CD4-positive, alpha-beta T cell treated with Interleukin-15 for 4 hours (primary cell): ENCODE measurements around the gene PAOX.

Source experiments
- DNase-seq: peaks from one replicate; pipeline ENCODE4 v3.0.0-alpha.2; 2020; ENCODE audit warnings: low spot score

The PAOX gene

GRCh38 chr10:133379152-133379800, at the start of gene PAOX:
TSS of gene PAOX (plus strand) at chr10:133379262. CDS start at chr10:133379317, 55 bp downstream.
- DNase-seq, result peak; percentile 65

DNA sequence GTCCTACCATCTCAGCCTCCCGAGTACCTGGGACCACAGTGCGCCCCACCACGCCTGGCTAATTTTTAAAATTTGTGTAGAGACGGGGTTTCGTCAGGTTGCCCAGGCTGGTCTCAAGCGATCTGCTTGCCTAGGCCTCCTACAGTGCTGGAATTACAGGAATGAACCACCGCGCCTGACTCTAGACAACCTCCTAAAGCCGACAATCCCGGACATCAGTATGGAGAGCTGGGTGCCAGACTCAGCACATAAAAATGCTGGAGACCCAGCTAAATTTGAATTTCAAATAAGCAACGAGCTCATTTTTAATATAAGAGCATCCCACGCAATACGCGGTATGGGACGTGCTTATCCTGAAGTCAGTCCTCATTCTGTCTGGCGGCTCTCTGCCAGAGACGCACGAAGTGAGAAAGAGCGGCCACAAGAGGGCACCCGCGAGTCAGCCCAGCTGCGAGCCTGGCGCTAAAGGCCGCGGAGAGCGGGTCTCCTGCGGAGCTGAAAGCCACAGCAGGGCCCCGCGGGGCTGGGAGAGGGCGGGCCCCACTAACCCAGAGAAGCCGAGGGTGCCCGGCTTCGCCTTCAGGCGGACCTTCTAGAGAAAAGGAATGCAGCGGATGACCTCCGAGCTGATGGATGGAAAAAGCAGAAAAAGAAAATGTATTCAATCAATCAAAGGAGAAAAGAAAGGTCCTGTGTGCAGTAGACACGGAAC, 49.4 kb upstream of the PAOX start:
- DNase-seq, result peak; percentile 88

DNA sequence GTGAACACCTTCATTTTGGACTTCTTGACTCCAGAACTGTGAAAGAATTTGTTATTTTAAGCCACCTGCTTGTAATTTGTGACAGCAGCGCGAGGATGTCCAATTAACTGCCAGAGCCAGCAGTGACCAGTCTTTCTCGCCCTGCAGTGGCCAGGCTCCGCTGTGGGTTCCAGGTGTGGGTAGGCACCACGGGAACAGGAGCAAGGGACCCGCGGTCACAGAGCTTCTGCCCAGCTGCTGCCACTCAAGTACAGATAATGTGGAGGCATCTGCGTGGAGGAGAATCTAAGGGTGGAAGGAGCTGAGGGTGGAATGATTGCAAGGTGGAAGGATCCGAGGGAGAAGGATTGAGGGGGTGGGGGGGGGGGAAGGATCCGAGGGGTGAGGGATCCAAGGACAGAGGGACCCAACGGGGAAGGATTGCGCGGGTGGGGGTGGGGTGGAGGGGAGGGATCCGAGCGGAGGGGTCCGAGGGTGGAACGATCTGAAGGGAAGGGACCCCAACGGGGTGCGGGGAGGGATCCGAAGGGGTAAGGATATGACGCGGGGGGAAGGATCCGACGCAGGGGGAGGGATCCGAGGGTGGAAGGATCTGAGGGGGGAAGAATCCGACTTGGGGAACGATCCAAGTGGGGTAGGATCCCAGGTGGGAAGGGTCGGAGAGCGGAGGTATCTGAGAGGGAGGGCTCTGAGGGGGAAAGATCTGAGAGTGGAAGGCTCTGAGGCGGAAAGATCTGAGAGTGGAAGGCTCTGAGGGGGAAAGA, 45.9 kb upstream of the PAOX start:
- no peak for DNase-seq

GRCh38 chr10:133334503-133335245, 44.4 kb upstream of the PAOX start:
- no peak for DNase-seq

DNA sequence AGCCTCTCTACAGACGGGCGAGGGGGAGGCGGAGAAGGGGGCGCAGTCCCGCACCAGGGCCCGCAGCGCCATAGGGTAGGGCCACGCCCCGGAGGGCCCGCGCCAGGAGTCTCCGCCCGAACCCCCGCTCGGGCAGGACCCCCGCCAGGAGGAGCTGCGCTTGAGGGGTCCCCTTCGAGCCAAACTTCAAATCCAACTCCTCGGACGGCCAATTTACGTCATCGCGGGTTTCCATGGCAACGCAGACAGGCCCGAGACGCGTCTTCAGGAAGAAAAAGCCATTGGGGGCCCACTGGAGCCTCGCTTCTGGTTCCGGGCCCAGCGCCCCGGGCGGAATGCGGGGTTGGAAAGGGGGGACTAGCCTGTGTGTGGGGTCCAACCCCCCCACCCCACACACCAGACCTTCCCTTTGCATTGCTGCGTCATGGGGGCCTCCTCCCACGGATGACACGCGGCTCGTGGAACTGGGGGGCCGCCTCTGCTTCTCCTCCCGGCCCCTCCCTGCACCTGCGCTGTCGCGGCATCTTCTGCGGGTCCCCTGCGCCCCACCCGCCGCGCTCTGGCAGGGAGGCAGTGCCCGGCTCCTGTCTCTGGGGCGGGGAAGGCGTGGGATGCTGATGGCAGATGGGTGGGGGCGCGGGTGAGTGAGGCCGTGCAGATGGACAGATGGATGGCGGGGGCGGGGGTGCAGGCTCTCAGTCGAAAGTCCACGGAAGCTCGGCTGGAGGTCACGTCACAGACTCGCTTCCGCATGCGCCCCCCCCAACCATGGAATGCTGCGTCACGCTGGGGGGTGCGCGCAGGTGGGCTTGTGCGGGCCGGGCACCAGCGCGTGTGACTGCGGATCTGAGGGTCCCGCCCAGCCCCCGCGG, 43.6 kb upstream of the PAOX start:
- peak; percentile 72 for DNase-seq

DNA sequence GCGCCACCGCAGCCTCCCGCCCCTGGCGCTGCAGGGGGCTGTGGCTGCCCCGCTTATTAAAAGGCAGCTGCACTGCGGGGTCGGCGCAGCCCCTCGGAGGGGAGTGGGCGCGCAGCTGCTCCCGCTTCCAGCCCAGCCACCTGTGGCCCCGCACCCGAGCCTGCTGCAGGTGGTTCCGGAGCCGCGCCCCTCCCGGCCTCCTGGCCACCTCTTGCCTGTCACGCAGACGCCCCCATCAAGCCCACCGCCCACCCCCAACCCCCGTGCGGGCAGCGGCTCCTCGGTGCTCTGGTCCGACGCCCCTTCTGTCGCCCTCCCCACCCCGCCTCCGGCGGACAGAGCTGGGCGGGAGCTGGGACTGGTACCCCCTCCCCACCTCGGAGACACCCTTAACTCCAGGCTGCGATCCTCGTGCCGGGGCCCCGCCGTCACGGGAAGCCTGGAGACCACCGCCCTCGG, 42.9 kb upstream of the PAOX start:
- no peak for DNase-seq

GRCh38 chr10:133336577-133337369, 42.3 kb upstream of the PAOX start, which contains the start of gene CALY:
TSS of gene CALY (minus strand) at chr10:133336896. CDS start at chr10:133328989, 7,907 bp downstream.
- peak; percentile 82 for DNase-seq

DNA sequence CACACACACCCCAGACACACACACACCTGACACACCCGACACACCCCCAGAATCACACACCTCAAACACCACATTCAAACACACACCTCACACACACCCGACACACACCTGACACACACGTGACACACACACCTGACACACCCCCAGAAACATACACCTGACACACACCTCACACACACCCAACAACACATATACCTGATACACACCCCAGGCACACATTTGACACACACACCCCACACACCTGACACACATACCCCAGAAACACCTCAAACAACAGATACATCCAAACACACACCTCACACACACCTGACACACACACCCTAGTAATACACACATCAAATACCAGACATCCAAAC, 41.7 kb upstream of the PAOX start:
- DNase-seq, result no peak

DNA sequence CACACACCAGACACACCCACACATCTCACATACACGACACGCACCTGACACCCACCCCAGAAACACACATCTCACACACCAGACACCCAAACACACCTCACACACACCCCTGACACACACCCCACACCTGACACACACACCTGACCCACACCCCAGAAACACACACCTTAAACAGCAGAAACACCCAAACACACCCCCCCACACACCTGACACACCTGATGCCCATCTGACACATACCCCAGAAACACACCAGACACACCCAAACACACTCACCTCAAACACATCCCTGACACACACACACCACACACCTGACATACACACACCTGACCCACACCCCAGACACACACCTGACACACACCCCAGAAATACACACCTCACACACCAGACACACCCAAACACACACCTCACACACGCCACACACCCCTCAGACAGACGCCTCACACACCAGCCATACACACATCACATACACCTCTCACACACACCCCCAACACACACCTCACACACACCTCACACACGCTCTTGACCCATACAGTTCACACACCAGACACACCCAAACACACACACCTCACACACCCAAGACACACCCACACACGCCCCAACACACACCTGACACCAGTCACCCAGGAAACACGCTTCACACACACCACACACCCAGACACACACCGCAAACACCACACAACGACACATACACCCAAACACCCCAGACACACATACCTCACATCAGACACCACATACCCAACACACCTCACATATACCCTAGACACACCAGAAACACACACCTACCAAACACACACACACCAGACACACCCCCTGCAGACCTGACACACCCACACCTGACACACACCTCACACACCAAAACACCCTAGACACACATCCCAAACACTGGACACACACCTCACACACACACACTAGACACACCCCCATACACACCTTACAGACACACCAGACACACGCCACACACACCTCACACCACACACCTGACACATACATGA, 40.7 kb upstream of the PAOX start:
- DNase-seq, result no peak

DNA sequence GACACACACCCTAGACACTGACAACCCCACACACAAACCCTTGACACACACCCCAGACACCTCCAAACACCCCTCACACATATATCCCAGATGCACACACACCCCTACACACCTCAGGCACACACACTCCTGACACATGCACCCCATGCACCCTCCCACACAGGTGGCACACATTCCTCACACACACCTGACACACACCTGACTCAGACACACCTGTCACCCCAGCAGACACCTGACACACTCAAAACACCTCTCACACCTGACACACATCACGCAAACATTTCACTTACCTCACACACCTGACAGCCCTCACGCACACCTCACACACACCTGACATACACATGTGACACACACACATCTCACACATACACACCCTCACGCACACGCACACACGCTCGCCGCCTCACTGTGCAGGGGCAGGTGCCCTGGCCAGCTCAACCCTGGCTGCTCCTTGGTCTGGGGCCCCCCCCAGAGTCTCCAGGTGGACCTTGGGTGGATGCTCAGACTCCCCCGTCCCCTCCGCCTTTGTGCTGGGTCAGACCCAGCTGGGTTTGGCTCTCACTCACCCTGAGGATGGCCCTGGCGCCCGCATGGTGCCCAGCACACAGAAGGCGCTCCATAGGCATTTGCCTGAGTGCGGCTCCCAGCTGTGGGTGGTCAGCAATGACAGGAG, 39.2 kb upstream of the PAOX start:
- DNase-seq, result no peak

DNA sequence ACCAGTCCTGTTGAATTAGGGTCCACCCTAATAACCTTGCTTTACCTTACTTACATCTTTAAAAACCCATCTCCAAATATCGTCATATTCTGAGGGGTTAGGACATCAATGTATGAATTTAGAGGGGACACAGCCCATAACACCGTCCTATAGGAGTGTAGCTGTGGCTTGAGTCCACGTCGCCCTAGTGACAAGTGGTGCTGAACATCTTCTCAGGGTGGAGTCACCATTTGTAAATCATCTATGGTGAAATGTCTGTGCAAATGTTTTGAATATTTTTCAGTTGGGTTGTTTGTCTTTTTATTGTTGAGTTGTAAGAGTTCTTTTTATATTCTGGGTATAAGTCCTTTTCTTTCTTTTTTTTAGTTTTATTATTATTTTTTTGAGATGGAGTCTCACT, 37.1 kb upstream of the PAOX start:
- no peak for DNase-seq

DNA sequence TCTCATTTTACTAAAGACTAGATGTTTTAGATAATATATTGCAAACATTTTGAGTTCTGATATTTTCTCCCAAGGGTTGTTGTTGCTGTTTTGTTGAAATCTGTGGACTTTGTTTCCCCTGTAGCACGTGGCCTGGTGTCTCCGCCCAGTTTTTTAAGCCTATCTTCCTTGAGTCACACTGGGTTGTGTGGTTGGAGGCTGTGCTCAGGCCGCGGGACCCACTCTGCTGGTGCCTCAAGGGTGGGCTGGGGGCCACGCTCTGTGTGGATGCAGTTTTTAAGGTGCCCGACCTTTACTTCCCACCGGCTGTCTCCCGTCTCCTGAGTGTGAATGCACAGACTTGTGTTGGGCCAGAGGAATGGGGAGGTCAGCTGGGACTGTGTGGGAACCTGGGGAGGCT, 36.1 kb upstream of the PAOX start:
- DNase-seq, result no peak

DNA sequence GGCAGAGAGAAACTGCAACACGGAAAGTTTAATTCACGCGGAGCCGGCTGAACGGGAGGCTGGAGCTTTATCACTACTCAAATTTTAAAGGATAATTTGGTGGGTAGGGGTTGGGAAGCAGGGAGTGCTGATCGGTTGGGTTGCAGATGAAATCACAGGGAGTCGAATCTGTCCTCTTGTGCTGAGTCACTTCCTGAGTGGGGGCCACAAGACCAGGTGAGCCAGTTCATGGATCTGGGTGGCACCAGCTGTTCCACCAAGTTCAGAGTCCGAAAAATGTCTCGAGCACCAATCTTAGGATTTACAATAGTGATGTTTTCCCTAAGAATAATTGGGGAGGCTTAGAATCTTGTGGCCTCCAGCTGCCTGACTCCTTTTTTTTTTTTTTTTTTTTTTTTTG, 35.5 kb upstream of the PAOX start:
- DNase-seq, result no peak

DNA sequence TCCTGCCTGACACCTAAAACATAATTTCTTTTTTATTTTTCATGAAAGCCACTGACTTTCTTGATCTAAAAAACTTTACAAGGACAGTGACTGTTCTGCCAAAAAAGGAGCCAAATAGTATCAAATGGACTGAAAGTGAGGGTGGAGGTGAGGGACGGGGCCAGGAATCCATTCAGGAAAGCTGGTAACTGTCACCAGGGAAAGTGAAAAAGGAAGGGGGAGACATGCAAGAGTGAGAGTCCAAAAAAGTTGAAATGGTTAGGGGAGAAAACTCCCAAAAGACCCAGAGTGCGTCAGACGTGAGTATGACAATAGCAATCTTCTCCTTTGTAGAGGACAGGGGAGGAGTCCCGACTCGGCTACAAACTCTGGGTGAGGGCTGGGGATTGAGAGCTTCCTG, 34.8 kb upstream of the PAOX start:
- no peak for DNase-seq

DNA sequence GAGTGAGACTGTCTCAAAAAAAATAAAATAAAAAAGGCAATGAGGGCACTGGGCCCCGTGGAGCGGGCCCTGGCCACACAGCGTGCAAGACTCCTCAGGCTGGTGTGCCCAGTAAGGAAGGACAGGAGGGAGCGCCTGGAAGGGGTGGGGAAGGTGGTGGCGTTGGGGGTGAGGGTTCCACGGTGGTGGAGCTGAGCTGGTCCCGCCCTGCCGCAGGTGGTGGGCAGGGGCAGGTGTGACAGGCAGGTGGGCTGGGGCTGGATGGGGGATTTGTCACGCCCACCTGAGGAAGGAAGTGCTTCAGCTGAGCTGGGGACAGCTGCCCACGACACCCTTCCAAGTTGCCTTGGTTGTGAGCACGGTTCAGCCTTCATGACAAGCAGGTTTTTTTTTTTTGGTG, 32.6 kb upstream of the PAOX start:
- DNase-seq, result no peak

GRCh38 chr10:133347710-133348517, 31.1 kb upstream of the PAOX start:
- no peak for DNase-seq

DNA sequence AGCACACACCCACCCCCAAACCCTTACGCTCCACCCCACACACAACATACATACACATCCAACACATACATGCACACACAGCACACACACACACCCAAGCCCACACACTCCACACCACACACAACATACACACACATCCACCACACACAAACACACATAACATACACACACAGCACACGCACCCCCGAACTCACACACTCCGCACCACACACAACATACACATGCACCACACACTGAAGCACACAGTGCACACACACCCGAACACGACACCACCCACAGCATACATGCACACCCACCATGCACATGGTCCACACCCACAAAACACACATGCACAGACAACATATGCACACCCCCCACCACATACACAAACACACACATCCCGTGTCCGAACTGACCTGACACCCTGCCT, 29.9 kb upstream of the PAOX start:
- DNase-seq, result no peak

DNA sequence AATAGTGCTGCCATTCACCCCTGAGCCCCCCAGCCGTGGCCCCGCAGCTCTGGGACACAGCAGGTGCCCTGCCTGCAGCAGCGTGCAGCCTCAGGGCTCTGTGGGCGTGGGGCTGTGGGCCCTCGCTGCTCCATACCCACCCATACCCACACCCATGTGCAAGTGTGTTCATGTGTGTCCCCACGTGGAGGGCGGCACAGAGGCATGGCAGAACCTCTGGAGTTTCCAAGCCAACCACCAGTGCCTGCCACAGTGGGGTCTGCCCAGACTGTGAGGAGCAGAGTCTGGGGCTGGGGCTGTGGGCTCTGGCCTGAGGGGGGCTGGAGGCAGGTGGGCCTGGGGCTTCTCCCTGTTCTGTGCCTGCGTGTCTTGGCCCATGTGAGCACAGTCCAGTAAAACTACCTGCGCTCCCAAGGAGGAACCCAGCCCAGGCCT, 29.5 kb upstream of the PAOX start:
- DNase-seq, result no peak
